ENCODE results near the gene APBB1IP. TPM values are rescaled to one million over a fixed set of nuclear protein-coding genes. Genes with fewer than 3 reads are reported as not detected.
"Not testable (repeated sequence)": the region's sequence is repeated elsewhere in the genome, so short reads cannot be mapped to it uniquely, and the experiment has no call there.

APBB1IP gene
- total RNA-seq, 4 donors from 2014 or later: 2.6 to 6.2 (median 5.1) TPM

GRCh38 chr10:26486304-26486703, 48.2 kb downstream of the APBB1IP start:
- H3K4me3 ChIP-seq: peak overlapping the region in 1 of 4 donors; percentile 4
- peaks cover 11 to 24% (median 18%) of the 10 kb centered on the region in 4 donors for H3K4me1 ChIP-seq
- peak; percentile 66 for DNase-seq (ENCODE audit: extremely low spot score)
- H3K27ac ChIP-seq (replicated peaks in 1 of 4): peak overlapping the region; percentile 46 to 70 (median 62)
- TF ChIP-seq POLR2AphosphoS5 (IDR thresholded peaks at IDR 0.05) (no peak), CTCF (IDR thresholded peaks at IDR 0.05) (no peak), EP300 (IDR thresholded peaks at IDR 0.05) (no peak), POLR2A (IDR thresholded peaks at IDR 0.05; ENCODE audit: low read depth) (no peak)
- no peaks in the 10 kb centered on the region for H3K9me3 ChIP-seq
- no peaks in the 10 kb centered on the region for H3K27me3 ChIP-seq
- intact Hi-C loops (cut with DNase I): no loop called here
- WGBS: 17% methylated on average over 7 of the region's 7 CpGs
- no peaks in the 10 kb centered on the region for H3K36me3 ChIP-seq

DNA sequence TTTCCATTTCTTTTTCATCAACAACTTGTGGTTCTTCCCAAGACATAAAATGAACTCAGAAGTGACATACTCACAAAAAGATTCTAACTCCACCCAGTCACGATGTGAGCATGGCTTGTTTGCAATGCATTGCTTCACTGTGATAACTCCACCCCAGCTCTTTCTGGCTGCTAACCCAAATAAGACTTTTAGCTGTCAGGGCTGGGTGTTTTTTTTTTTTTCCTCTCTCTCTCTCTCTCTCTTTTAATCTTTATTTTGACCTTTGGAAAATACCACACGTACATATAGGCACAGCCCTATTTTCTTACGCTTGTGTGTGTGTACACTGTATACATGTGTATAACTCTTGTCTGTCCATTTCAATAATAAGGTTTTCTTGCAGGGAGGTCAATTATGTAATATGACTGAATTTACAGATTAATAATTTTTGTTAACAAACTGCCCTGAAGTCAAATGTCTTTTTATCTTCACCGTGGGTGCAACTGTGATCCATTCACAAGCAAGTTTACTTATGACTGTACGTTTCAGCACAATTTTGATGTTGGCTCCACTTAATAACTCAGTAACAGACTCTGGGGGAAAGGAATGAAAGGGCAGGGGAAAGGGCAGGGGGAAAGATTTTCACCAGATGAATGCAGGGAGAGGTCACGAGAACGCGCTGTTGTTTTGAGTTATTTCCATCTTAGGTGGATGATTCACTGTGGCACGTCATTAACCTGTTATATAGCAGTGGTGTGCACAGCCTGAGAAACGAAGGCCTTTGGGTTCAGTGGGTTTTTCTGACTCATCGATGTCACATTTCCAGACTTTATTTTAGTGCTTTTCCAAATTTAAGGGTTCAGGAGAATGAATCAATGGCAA, 49.1 kb downstream of the APBB1IP start:
- Histone ChIP-seq H3K4me3 (peak overlapping the region in 1 of 4 donors; percentile 4), H3K36me3 (no peaks in the 10 kb centered on the region), H3K27ac (replicated peaks in 1 of 4) (peak overlapping the region; percentile 46 to 70 (median 62)), H3K9me3 (no peaks in the 10 kb centered on the region), H3K4me1 (peaks cover 11 to 24% (median 18%) of the 10 kb centered on the region in 4 donors), H3K27me3 (no peaks in the 10 kb centered on the region)
- 24% methylated on average over 11 of the region's 11 CpGs for WGBS
- no peak for DNase-seq (ENCODE audit: extremely low spot score)
- intact Hi-C loops (cut with DNase I): no loop called here
- TF ChIP-seq POLR2AphosphoS5 (IDR thresholded peaks at IDR 0.05) (peak; percentile 5 to 11), CTCF (IDR thresholded peaks at IDR 0.05) (no peak), POLR2A (IDR thresholded peaks at IDR 0.05; ENCODE audit: low read depth) (no peak)

GRCh38 chr10:26488344-26488743, 50.2 kb downstream of the APBB1IP start:
- intact Hi-C loops (cut with DNase I): no loop called here
- no peak for DNase-seq (ENCODE audit: extremely low spot score)
- Histone ChIP-seq H3K9me3 (no peaks in the 10 kb centered on the region), H3K36me3 (no peaks in the 10 kb centered on the region), H3K27ac (replicated peaks in 1 of 4) (no peak overlapping the region), H3K4me3 (no peak overlapping the region), H3K4me1 (peaks cover 11 to 24% (median 18%) of the 10 kb centered on the region in 4 donors), H3K27me3 (no peaks in the 10 kb centered on the region)
- 81% methylated on average over 4 of the region's 4 CpGs for WGBS
- TF ChIP-seq CTCF (IDR thresholded peaks at IDR 0.05): no peak
- no peak for TF ChIP-seq POLR2AphosphoS5 (IDR thresholded peaks at IDR 0.05)
- no peak for TF ChIP-seq EP300 (IDR thresholded peaks at IDR 0.05)
- no peak for TF ChIP-seq POLR2A (IDR thresholded peaks at IDR 0.05; ENCODE audit: low read depth)

DNA sequence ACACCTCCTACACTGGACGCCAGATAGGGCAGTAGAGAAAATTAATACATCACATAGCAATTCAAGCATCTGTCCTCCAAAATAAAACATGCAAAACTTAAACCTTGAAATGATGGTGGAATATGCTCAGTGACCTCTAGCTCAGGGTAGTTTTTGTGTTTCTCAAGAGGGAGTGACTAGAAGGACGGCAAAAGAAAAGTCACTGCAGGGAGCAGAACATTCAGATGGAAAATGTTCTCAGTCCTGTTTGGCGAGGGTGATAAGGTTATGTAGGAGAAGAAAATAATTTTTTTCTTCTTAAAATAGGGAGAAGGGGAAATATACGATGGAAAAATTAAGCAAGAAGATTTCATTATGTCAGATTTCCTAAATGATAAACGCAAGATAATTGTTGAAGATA, 50.9 kb downstream of the APBB1IP start:
- no peaks in the 10 kb centered on the region for H3K36me3 ChIP-seq
- no peaks in the 10 kb centered on the region for H3K27me3 ChIP-seq
- no peak overlapping the region for H3K27ac ChIP-seq (replicated peaks in 1 of 4)
- no peaks in the 10 kb centered on the region for H3K9me3 ChIP-seq
- no peak for TF ChIP-seq POLR2A (IDR thresholded peaks at IDR 0.05; ENCODE audit: low read depth)
- TF ChIP-seq POLR2AphosphoS5 (IDR thresholded peaks at IDR 0.05): no peak
- TF ChIP-seq CTCF (IDR thresholded peaks at IDR 0.05): no peak
- TF ChIP-seq EP300 (IDR thresholded peaks at IDR 0.05): no peak
- peaks cover 11 to 24% (median 18%) of the 10 kb centered on the region in 4 donors for H3K4me1 ChIP-seq
- no peak overlapping the region for H3K4me3 ChIP-seq
- DNase-seq (ENCODE audit: extremely low spot score): no peak
- intact Hi-C loops (cut with DNase I): no loop called here
- 81% methylated on average over 5 of the region's 5 CpGs for WGBS

DNA sequence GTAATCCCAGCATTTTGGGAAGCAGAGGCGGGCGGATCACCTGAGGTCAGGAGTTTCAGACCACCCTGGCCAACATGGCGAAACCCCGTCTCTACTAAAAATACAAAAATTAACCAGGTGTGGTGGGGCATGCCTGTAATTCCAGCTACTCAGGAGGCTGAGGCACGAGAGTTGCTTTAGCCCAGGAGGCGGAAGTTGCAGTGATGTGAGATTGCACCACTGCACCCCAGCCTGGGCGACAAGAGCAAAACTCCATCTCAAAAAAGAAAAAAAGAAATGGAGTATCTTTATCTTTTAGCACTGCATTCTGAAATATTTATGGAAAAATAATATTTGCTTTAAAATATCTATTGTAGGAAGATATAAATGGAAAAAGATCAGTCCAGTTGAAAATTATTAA, 52.2 kb downstream of the APBB1IP start:
- 84% methylated on average over 7 of the region's 7 CpGs for WGBS
- H3K4me3 ChIP-seq; H3K27ac ChIP-seq (replicated peaks in 1 of 4); H3K36me3 ChIP-seq; H3K27me3 ChIP-seq; H3K9me3 ChIP-seq; intact Hi-C loops (cut with DNase I); DNase-seq (ENCODE audit: extremely low spot score): not testable (repeated sequence)
- peaks cover 8 to 24% (median 17%) of the 10 kb centered on the region in 4 donors for H3K4me1 ChIP-seq

Measured in esophagus muscularis mucosa (tissue), 4 donors.